Erythroblast (primary cell): ENCODE data around the gene RAB6B.

Experiments used
- GATA1 ChIP-seq: IDR thresholded peaks from 2 replicates; pipeline ENCODE4 v1.6.1; 2011; ENCODE audit warnings: low read depth, mild to moderate bottlenecking, control low read depth, low read length, moderate library complexity
- POLR2A ChIP-seq: IDR thresholded peaks from 2 replicates; pipeline ENCODE4 v1.6.1; 2011; ENCODE audit warnings: mild to moderate bottlenecking, low read length

GRCh38 chr3:133934996-133935842 lies 39.5 kb upstream of the RAB6B start:
- TF ChIP-seq POLR2A (no peak), GATA1 (no peak)
